IgD-negative memory B cell (primary cell): ENCODE measurements around the gene LBR. TPM values are rescaled to one million over a fixed set of nuclear protein-coding genes. Genes with fewer than 3 reads are reported as not detected.
A peak's percentile ranks its signal among the peaks of the same experiment; 100 is the strongest.

Source experiments
- H3K27ac Mint-ChIP-seq, 3 donors: one replicate each; pipeline ENCODE4 v1.8.0; 2020 to 2022; ENCODE audit warnings: mild to moderate bottlenecking in 3 of 3, mixed read lengths in 3 of 3, moderate library complexity in 1 of 3
- H3K27me3 Mint-ChIP-seq: one replicate; pipeline ENCODE4 v1.8.0; 2021; ENCODE audit warnings: mixed read lengths
- H3K36me3 Mint-ChIP-seq: one replicate; pipeline ENCODE4 v1.8.0; 2020; ENCODE audit warnings: mild to moderate bottlenecking, mixed read lengths
- H3K4me1 Mint-ChIP-seq, 3 donors: one replicate each; pipeline ENCODE4 v1.8.0; 2020 to 2022; ENCODE audit warnings: mixed read lengths in 3 of 3, mild to moderate bottlenecking in 1 of 3
- H3K4me3 Mint-ChIP-seq, 4 donors: one replicate each; pipeline ENCODE4 v1.8.0; 2020 to 2022; ENCODE audit warnings: mild to moderate bottlenecking in 4 of 4, mixed read lengths in 4 of 4, moderate library complexity in 3 of 4
- H3K9me3 Mint-ChIP-seq, 3 donors: one replicate each; pipeline ENCODE4 v1.8.0; 2020 to 2021; ENCODE audit warnings: mixed read lengths in 3 of 3, mild to moderate bottlenecking in 1 of 3
- polyA plus RNA-seq: library from polyadenylated mRNA; unstranded; fragments of 300-500 nt; fragmentation: Illumina TruSeq; gene quantifications from one replicate; pipeline ENCODE4 v1.2.3, GENCODE V29; 2021

Gene LBR
- polyA plus RNA-seq, 1 donor from 2014 or later, result 82.2 TPM

GRCh38 chr1:225454733-225455132 is 26.9 kb upstream of the LBR start:
- H3K9me3 Mint-ChIP-seq, result no peaks in the 10 kb centered on the region
- no peaks in the 10 kb centered on the region for H3K27me3 Mint-ChIP-seq
- H3K36me3 Mint-ChIP-seq, result no peaks in the 10 kb centered on the region
- no peak overlapping the region for H3K27ac Mint-ChIP-seq
- H3K4me1 Mint-ChIP-seq, result peaks cover 0 to 5% (median 1%) of the 10 kb centered on the region in 3 donors
- H3K4me3 Mint-ChIP-seq, result no peak overlapping the region

GRCh38 chr1:225453797-225454648 is 26.2 kb upstream of the LBR start:
- Mint-ChIP-seq H3K9me3 (no peaks in the 10 kb centered on the region), H3K36me3 (no peaks in the 10 kb centered on the region), H3K27ac (no peak overlapping the region), H3K4me3 (no peak overlapping the region), H3K27me3 (no peaks in the 10 kb centered on the region), H3K4me1 (peaks cover 0 to 5% (median 1%) of the 10 kb centered on the region in 3 donors)

- Mint-ChIP-seq H3K36me3 (no peaks in the 10 kb centered on the region), H3K9me3 (no peaks in the 10 kb centered on the region), H3K4me3 (no peak overlapping the region), H3K4me1 (peaks cover 0 to 5% (median 3%) of the 10 kb centered on the region in 3 donors), H3K27ac (no peak overlapping the region), H3K27me3 (no peaks in the 10 kb centered on the region)
These were observed 24.1 kb upstream of the LBR start for GRCh38 chr1:225451840-225452515.

GRCh38 chr1:225451340-225451739 is 23.5 kb upstream of the LBR start:
- no peak overlapping the region for H3K27ac Mint-ChIP-seq
- no peaks in the 10 kb centered on the region for H3K27me3 Mint-ChIP-seq
- peaks cover 0 to 8% (median 3%) of the 10 kb centered on the region in 3 donors for H3K4me1 Mint-ChIP-seq
- H3K36me3 Mint-ChIP-seq, result no peaks in the 10 kb centered on the region
- H3K9me3 Mint-ChIP-seq, result no peaks in the 10 kb centered on the region
- no peak overlapping the region for H3K4me3 Mint-ChIP-seq

- Mint-ChIP-seq H3K4me3 (no peak overlapping the region), H3K9me3 (no peaks in the 10 kb centered on the region), H3K4me1 (peaks cover 0 to 10% (median 10%) of the 10 kb centered on the region in 3 donors), H3K27ac (peak overlapping the region in 1 of 3 donors; percentile 67), H3K27me3 (no peaks in the 10 kb centered on the region), H3K36me3 (no peaks in the 10 kb centered on the region)
These were observed 22.8 kb upstream of the LBR start for GRCh38 chr1:225450491-225451191.

- H3K4me3 Mint-ChIP-seq, result no peak overlapping the region
- H3K9me3 Mint-ChIP-seq, result no peaks in the 10 kb centered on the region
- H3K4me1 Mint-ChIP-seq, result peaks cover 4 to 19% (median 18%) of the 10 kb centered on the region in 3 donors
- no peaks in the 10 kb centered on the region for H3K27me3 Mint-ChIP-seq
- H3K27ac Mint-ChIP-seq, result no peak overlapping the region
- no peaks in the 10 kb centered on the region for H3K36me3 Mint-ChIP-seq
These were observed 21.9 kb upstream of the LBR start for GRCh38 chr1:225449774-225450173.

GRCh38 chr1:225449261-225449660 is 21.4 kb upstream of the LBR start:
- no peak overlapping the region for H3K4me3 Mint-ChIP-seq
- no peak overlapping the region for H3K27ac Mint-ChIP-seq
- peaks cover 8 to 23% (median 20%) of the 10 kb centered on the region in 3 donors for H3K4me1 Mint-ChIP-seq
- no peaks in the 10 kb centered on the region for H3K36me3 Mint-ChIP-seq
- H3K9me3 Mint-ChIP-seq, result no peaks in the 10 kb centered on the region
- H3K27me3 Mint-ChIP-seq, result no peaks in the 10 kb centered on the region

- Mint-ChIP-seq H3K27me3 (no peaks in the 10 kb centered on the region), H3K36me3 (no peaks in the 10 kb centered on the region), H3K27ac (no peak overlapping the region), H3K4me1 (peaks cover 13 to 31% (median 22%) of the 10 kb centered on the region in 3 donors), H3K4me3 (no peak overlapping the region), H3K9me3 (no peaks in the 10 kb centered on the region)
These were observed 20.4 kb upstream of the LBR start for GRCh38 chr1:225448146-225448805.

- Mint-ChIP-seq H3K27ac (peak overlapping the region in 2 of 3 donors; percentile 30 to 41), H3K4me1 (peaks cover 18 to 37% (median 22%) of the 10 kb centered on the region in 3 donors), H3K9me3 (no peaks in the 10 kb centered on the region), H3K4me3 (no peak overlapping the region), H3K27me3 (no peaks in the 10 kb centered on the region), H3K36me3 (no peaks in the 10 kb centered on the region)
These were observed 19.8 kb upstream of the LBR start for GRCh38 chr1:225447650-225448089.

GRCh38 chr1:225446981-225447615 is 19.3 kb upstream of the LBR start:
- peaks cover 21 to 41% (median 22%) of the 10 kb centered on the region in 3 donors for H3K4me1 Mint-ChIP-seq
- H3K27me3 Mint-ChIP-seq, result no peaks in the 10 kb centered on the region
- H3K36me3 Mint-ChIP-seq, result no peaks in the 10 kb centered on the region
- H3K4me3 Mint-ChIP-seq, result no peak overlapping the region
- no peaks in the 10 kb centered on the region for H3K9me3 Mint-ChIP-seq
- H3K27ac Mint-ChIP-seq, result peak overlapping the region; percentile 30 to 59 (median 41)

- Mint-ChIP-seq H3K27me3 (no peaks in the 10 kb centered on the region), H3K36me3 (no peaks in the 10 kb centered on the region), H3K4me1 (peaks cover 25 to 46% (median 27%) of the 10 kb centered on the region in 3 donors), H3K27ac (no peak overlapping the region), H3K9me3 (no peaks in the 10 kb centered on the region), H3K4me3 (no peak overlapping the region)
These were observed 18.7 kb upstream of the LBR start for GRCh38 chr1:225446595-225446960.

- Mint-ChIP-seq H3K27ac (peak overlapping the region; percentile 59 to 94 (median 79)), H3K9me3 (no peaks in the 10 kb centered on the region), H3K27me3 (no peaks in the 10 kb centered on the region), H3K4me3 (peak overlapping the region in 3 of 4 donors; percentile 80 to 89 (median 86)), H3K36me3 (no peaks in the 10 kb centered on the region), H3K4me1 (peaks cover 27 to 47% (median 29%) of the 10 kb centered on the region in 3 donors)
These were observed 18.1 kb upstream of the LBR start for GRCh38 chr1:225445639-225446594.

- H3K27me3 Mint-ChIP-seq, result no peaks in the 10 kb centered on the region
- peak overlapping the region in 2 of 3 donors; percentile 48 to 50 for H3K27ac Mint-ChIP-seq
These were observed 14.3 kb upstream of the LBR start for GRCh38 chr1:225442123-225442505.

More at GRCh38 chr1:225442123-225442505, 14.3 kb upstream of the LBR start:
- H3K4me1 Mint-ChIP-seq, result peaks cover 28 to 45% (median 34%) of the 10 kb centered on the region in 3 donors
- H3K4me3 Mint-ChIP-seq, result peak overlapping the region in 2 of 4 donors; percentile 46 to 80
- H3K36me3 Mint-ChIP-seq, result no peaks in the 10 kb centered on the region
- H3K9me3 Mint-ChIP-seq, result no peaks in the 10 kb centered on the region
